ENCODE results near the gene TPST2.

DNA sequence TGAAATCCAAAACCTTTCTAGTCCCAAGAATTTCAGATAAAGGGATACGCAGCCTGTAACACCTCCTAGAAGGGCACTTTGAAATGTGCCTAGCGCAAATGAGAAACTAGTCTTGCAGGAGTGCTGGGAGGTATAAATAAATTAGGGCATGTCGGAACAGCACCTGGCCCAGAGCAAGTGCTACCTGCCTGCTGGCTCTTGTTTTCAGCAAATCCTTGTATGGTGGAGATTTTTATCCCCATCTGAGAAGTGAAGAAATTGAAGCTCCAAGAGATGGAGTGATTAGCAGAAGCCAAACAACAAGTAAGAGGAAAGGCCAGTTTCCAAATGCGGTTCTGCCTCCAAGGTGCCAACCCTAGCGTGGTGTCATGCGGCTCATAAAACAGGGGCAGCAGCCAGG lies 40.9 kb downstream of the TPST2 start:
- TF ChIP-seq, protein P1, sequence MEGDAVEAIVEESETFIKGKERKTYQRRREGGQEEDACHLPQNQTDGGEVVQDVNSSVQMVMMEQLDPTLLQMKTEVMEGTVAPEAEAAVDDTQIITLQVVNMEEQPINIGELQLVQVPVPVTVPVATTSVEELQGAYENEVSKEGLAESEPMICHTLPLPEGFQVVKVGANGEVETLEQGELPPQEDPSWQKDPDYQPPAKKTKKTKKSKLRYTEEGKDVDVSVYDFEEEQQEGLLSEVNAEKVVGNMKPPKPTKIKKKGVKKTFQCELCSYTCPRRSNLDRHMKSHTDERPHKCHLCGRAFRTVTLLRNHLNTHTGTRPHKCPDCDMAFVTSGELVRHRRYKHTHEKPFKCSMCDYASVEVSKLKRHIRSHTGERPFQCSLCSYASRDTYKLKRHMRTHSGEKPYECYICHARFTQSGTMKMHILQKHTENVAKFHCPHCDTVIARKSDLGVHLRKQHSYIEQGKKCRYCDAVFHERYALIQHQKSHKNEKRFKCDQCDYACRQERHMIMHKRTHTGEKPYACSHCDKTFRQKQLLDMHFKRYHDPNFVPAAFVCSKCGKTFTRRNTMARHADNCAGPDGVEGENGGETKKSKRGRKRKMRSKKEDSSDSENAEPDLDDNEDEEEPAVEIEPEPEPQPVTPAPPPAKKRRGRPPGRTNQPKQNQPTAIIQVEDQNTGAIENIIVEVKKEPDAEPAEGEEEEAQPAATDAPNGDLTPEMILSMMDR (IDR thresholded peaks at IDR 0.05; ENCODE audit: poor library complexity): no peak
- TF ChIP-seq EZH2 (IDR thresholded peaks at IDR 0.05; ENCODE audit: borderline replicate concordance): no peak

Data from hepatocyte (in vitro differentiated cells).